ENCODE measurements around the gene NTN1. TPM values are rescaled to one million over a fixed set of nuclear protein-coding genes. Genes with fewer than 3 reads are reported as not detected.

The NTN1 gene
- total RNA-seq, 3 donors from 2014 or later = 2.2 to 3.7 (median 3.3) TPM

GRCh38 chr17:9177212-9177611, 155.9 kb downstream of the NTN1 start:
- peaks cover 12 to 13% of the 10 kb centered on the region in 2 donors for H3K9me3 ChIP-seq
- TF ChIP-seq POLR2A (IDR thresholded peaks at IDR 0.05) (no peak), POLR2AphosphoS5 (IDR thresholded peaks at IDR 0.05) (no peak), CTCF (IDR thresholded peaks at IDR 0.05) (no peak)
- intact Hi-C loops (cut with DNase I; ENCODE audit: low total_unique reads) = no loop called here
- H3K27me3 ChIP-seq = no peaks in the 10 kb centered on the region
- DNase-seq (ENCODE audit: low spot score in 2 of 2) = no peak
- H3K4me3 ChIP-seq = no peak overlapping the region
- no peak overlapping the region for H3K27ac ChIP-seq
- no peaks in the 10 kb centered on the region for H3K36me3 ChIP-seq
- H3K4me1 ChIP-seq = no peaks in the 10 kb centered on the region

- TF ChIP-seq POLR2A (IDR thresholded peaks at IDR 0.05) (no peak), CTCF (IDR thresholded peaks at IDR 0.05) (no peak), POLR2AphosphoS5 (IDR thresholded peaks at IDR 0.05) (no peak)
- no peak for DNase-seq (ENCODE audit: low spot score in 2 of 2)
- no peaks in the 10 kb centered on the region for H3K27me3 ChIP-seq
- H3K36me3 ChIP-seq = no peaks in the 10 kb centered on the region
- no peaks in the 10 kb centered on the region for H3K4me1 ChIP-seq
- H3K27ac ChIP-seq = no peak overlapping the region
- intact Hi-C loops (cut with DNase I; ENCODE audit: low total_unique reads) = no loop called here
- H3K4me3 ChIP-seq = no peak overlapping the region
- H3K9me3 ChIP-seq = peaks cover 12 to 13% of the 10 kb centered on the region in 2 donors
Observed at GRCh38 chr17:9178319-9178718, 157.0 kb downstream of the NTN1 start.

GRCh38 chr17:9179602-9180001, 158.3 kb downstream of the NTN1 start:
- intact Hi-C loops (cut with DNase I; ENCODE audit: low total_unique reads) = no loop called here
- H3K4me3 ChIP-seq = no peak overlapping the region
- no peaks in the 10 kb centered on the region for H3K4me1 ChIP-seq

GRCh38 chr17:9181640-9182039, 160.3 kb downstream of the NTN1 start:
- no peak for DNase-seq (ENCODE audit: low spot score in 2 of 2)
- TF ChIP-seq POLR2AphosphoS5 (IDR thresholded peaks at IDR 0.05) = no peak
- no peak for TF ChIP-seq POLR2A (IDR thresholded peaks at IDR 0.05)
- TF ChIP-seq CTCF (IDR thresholded peaks at IDR 0.05) = no peak
- Histone ChIP-seq H3K4me3 (no peak overlapping the region), H3K4me1 (no peaks in the 10 kb centered on the region), H3K36me3 (no peaks in the 10 kb centered on the region), H3K9me3 (no peaks in the 10 kb centered on the region), H3K27ac (no peak overlapping the region), H3K27me3 (no peaks in the 10 kb centered on the region)
- intact Hi-C loops (cut with DNase I; ENCODE audit: low total_unique reads) = no loop called here

More at GRCh38 chr17:9179602-9180001, 158.3 kb downstream of the NTN1 start:
- H3K27me3 ChIP-seq = no peaks in the 10 kb centered on the region
- TF ChIP-seq CTCF (IDR thresholded peaks at IDR 0.05) (no peak), POLR2AphosphoS5 (IDR thresholded peaks at IDR 0.05) (no peak), POLR2A (IDR thresholded peaks at IDR 0.05) (no peak)
- DNase-seq (ENCODE audit: low spot score in 2 of 2) = no peak
- H3K9me3 ChIP-seq = peaks cover 3 to 4% of the 10 kb centered on the region in 2 donors
- H3K36me3 ChIP-seq = no peaks in the 10 kb centered on the region
- H3K27ac ChIP-seq = no peak overlapping the region

GRCh38 chr17:9183306-9183705, 162.0 kb downstream of the NTN1 start:
- H3K36me3 ChIP-seq = no peaks in the 10 kb centered on the region
- H3K4me1 ChIP-seq = no peaks in the 10 kb centered on the region
- no peak for TF ChIP-seq POLR2A (IDR thresholded peaks at IDR 0.05)
- no peak for TF ChIP-seq POLR2AphosphoS5 (IDR thresholded peaks at IDR 0.05)
- no peak for TF ChIP-seq CTCF (IDR thresholded peaks at IDR 0.05)
- DNase-seq (ENCODE audit: low spot score in 2 of 2) = no peak
- intact Hi-C loops (cut with DNase I; ENCODE audit: low total_unique reads) = no loop called here
- H3K9me3 ChIP-seq = no peaks in the 10 kb centered on the region
- no peak overlapping the region for H3K27ac ChIP-seq
- H3K4me3 ChIP-seq = no peak overlapping the region
- no peaks in the 10 kb centered on the region for H3K27me3 ChIP-seq

All from breast epithelium (tissue), 4 donors.